Naive thymus-derived CD4-positive, alpha-beta T cell (primary cell): ENCODE measurements around the gene CNN3. TPM values are rescaled to one million over a fixed set of nuclear protein-coding genes. Genes with fewer than 3 reads are reported as not detected.

ENCODE experiments used
- ATAC-seq: fragments of 150-1000 bp; cut with Tn5 transposase; 2 replicates; pipeline ENCODE4 v1.10.0; 2021; ENCODE audit warnings: mild to moderate bottlenecking, moderate library complexity
- CTCF ChIA-PET: fragments of 350-600 bp; sonication (Branson Sonifier 250); formaldehyde crosslinking; loops from one replicate; lab custom pipeline; 2021; ENCODE audit warnings: antibody characterized with exemption; lab: Charles Lee
- POLR2A ChIA-PET: fragments of 350-600 bp; sonication (Branson Sonifier 250); formaldehyde crosslinking; loops from one replicate; lab custom pipeline; 2021; ENCODE audit warnings: antibody characterized with exemption, inconsistent platforms; lab: Charles Lee
- DNase-seq, 9 donors: peaks; one replicate each; pipeline versions ENCODE4 v3.0.0 to v3.0.0-alpha.2; 2020 to 2022; ENCODE audit warnings: mixed read lengths in 1 of 9
- H3K27ac ChIP-seq: one replicate; pipeline ENCODE4 v1.7.0; 2013; ENCODE audit warnings: mild to moderate bottlenecking, low read depth, low read length, moderate library complexity
- H3K27me3 ChIP-seq, 2 donors: one replicate each; pipeline ENCODE4 v1.7.0; 2013; ENCODE audit warnings: low read length in 2 of 2, mild to moderate bottlenecking in 2 of 2, moderate library complexity in 2 of 2; ENCODE audit not compliant: control insufficient read depth in 2 of 2, insufficient read depth in 2 of 2
- H3K36me3 ChIP-seq, 3 experiments: 1 replicate in 2 of 3; 2 replicates in 1 of 3; pipeline ENCODE4 v1.7.0; 2013; ENCODE audit warnings: low read length in 3 of 3, mild to moderate bottlenecking in 3 of 3, moderate library complexity in 1 of 3; ENCODE audit not compliant: insufficient read depth in 3 of 3, control insufficient read depth in 2 of 3
- H3K4me1 ChIP-seq, 2 donors: one replicate each; pipeline ENCODE4 v1.7.0; 2013; ENCODE audit warnings: low read length in 2 of 2, mild to moderate bottlenecking in 2 of 2, moderate library complexity in 1 of 2; ENCODE audit not compliant: control insufficient read depth in 2 of 2, insufficient read depth in 2 of 2
- H3K4me3 ChIP-seq: 2 replicates; pipeline ENCODE4 v1.7.0; 2013; ENCODE audit warnings: mild to moderate bottlenecking, low read length
- H3K9me3 ChIP-seq, 3 experiments: 1 replicate in 2 of 3; 2 replicates in 1 of 3; pipeline ENCODE4 v1.7.0; 2013; ENCODE audit warnings: low read length in 3 of 3; ENCODE audit not compliant: control insufficient read depth in 2 of 3
- H3K27ac Mint-ChIP-seq, 9 donors: one replicate each; pipeline ENCODE4 v1.8.0; 2020 to 2022; ENCODE audit warnings: mixed read lengths in 9 of 9, mild to moderate bottlenecking in 8 of 9, moderate library complexity in 5 of 9, inconsistent platforms in 2 of 9
- H3K27me3 Mint-ChIP-seq, 5 donors: one replicate each; pipeline ENCODE4 v1.8.0; 2021 to 2022; ENCODE audit warnings: mixed read lengths in 5 of 5, mild to moderate bottlenecking in 1 of 5
- H3K36me3 Mint-ChIP-seq, 5 donors: one replicate each; pipeline ENCODE4 v1.8.0; 2020 to 2022; ENCODE audit warnings: mixed read lengths in 5 of 5, mild to moderate bottlenecking in 3 of 5, inconsistent platforms in 1 of 5
- H3K4me1 Mint-ChIP-seq, 7 donors: one replicate each; pipeline ENCODE4 v1.8.0; 2020 to 2022; ENCODE audit warnings: mixed read lengths in 7 of 7, mild to moderate bottlenecking in 3 of 7, inconsistent platforms in 1 of 7
- H3K4me3 Mint-ChIP-seq, 10 donors: one replicate each; pipeline ENCODE4 v1.8.0; 2020 to 2022; ENCODE audit warnings: mild to moderate bottlenecking in 10 of 10, mixed read lengths in 10 of 10, moderate library complexity in 6 of 10, inconsistent platforms in 2 of 10
- H3K9me3 Mint-ChIP-seq, 11 donors: one replicate each; pipeline ENCODE4 v1.8.0; 2020 to 2022; ENCODE audit warnings: mixed read lengths in 11 of 11, mild to moderate bottlenecking in 4 of 11, inconsistent platforms in 1 of 11, moderate library complexity in 1 of 11
- intact Hi-C, 2 donors: fragments of 100-400 bp; cut with micrococcal nuclease; formaldehyde crosslinking; loops; one replicate each; pipeline ENCODE4 v1.15.1; 2023
- polyA plus RNA-seq, 2 donors: library from polyadenylated mRNA; unstranded; fragments of 300-500 nt; fragmentation: Illumina TruSeq; gene quantifications; one replicate each; pipeline ENCODE4 v1.2.3, GENCODE V29; 2021
- total RNA-seq, 6 experiments: library from RNA in 5 of 6; stranded (reverse) in 5 of 6; gene quantifications; 1 replicate in 5 of 6; 2 replicates in 1 of 6; pipeline ENCODE4 v1.2.3 and lab custom pipeline; 2021 to 2026

CNN3 gene
- total and polyA plus RNA-seq, 7 experiments from 2014 or later: 4.4 to 18.2 (median 11.7) TPM

DNA sequence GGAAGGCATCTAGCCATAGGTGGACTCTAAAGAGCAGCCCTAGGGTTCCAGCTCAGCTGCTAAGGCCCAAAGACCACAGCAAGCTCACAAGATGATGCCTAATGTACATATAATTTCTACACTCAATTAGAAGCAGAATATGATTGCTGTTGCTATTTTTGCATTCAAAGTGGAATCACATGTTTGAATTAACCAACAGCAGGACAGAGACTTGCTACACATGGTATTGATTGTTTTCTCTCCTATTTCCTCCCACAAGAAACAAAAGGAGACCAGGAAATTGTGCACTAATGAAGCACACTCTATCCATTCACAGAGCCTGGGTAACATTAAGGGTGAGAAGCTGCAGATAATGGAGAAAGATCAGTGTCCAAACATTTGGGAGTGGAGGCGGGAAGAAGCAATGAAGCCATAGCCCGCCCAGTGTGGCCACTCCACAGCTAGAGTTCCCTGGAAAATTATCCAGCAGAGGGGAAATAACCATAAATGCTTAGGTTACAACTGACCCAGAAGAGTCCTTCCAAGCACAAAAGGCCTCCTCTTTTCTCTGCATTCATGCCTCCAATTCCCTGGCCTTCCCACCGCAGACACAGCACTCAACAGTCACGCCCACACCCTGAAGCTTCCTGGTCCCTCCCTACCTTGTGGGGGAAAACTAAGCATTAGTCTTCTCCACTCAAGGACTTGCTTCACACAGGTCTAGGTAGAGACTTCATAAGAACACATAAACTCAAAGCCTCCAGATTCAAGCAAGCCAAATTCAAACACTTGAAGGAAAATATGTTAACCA lies 7.5 kb downstream of the CNN3 start:
- Mint-ChIP-seq H3K36me3 (peaks cover 0 to 6% (median 4%) of the 10 kb centered on the region in 5 donors), H3K4me1 (peaks cover under 1 to 17% (median 4%) of the 10 kb centered on the region in 7 donors), H3K27ac (no peak overlapping the region), H3K27me3 (peaks cover 7 to 24% (median 12%) of the 10 kb centered on the region in 5 donors), H3K4me3 (no peak overlapping the region), H3K9me3 (peaks cover 0 to 1% (median 0%) of the 10 kb centered on the region in 11 donors)
- Histone ChIP-seq H3K27ac (no peak overlapping the region), H3K36me3 (no peaks in the 10 kb centered on the region), H3K4me3 (no peak overlapping the region), H3K4me1 (no peaks in the 10 kb centered on the region), H3K9me3 (no peaks in the 10 kb centered on the region), H3K27me3 (no peaks in the 10 kb centered on the region)
- DNase-seq (no peak), ATAC-seq (no peak)
- intact Hi-C loops: loop anchor here in 1 of 2 donors (10.0 kb wide), 1 partner anchor 65 kb away; no protein-coding TSS in a partner anchor
- CTCF ChIA-PET: no interaction called here
- POLR2A ChIA-PET: interaction anchor here (1.2 kb wide), 1 partner anchor 9 kb away, joined by 3 read pairs; no protein-coding TSS in a partner anchor

DNA sequence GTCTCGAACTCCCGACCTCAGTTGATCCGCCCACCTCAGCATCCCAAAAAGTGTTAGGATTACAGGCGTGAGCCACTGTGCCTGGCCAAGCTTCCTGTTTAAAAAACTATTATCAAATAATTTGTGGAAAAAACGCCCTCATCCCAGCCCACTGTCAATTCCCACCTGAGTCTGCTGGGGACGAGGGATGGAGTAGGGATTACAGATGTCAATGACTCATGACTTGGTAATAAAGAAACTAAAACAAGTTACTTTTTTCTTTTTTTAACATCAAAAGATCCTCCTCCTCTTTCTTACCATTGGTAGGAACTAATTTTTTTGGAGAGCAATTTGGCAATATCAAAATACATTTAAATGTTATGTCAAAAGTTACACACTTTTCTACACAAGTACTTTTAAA lies 9.7 kb downstream of the CNN3 start:
- Histone ChIP-seq H3K36me3 (no peaks in the 10 kb centered on the region), H3K9me3 (no peaks in the 10 kb centered on the region), H3K27ac (no peak overlapping the region), H3K4me1 (no peaks in the 10 kb centered on the region), H3K27me3 (no peaks in the 10 kb centered on the region), H3K4me3 (no peak overlapping the region)
- peaks cover 0 to 8% (median 0%) of the 10 kb centered on the region in 5 donors for H3K27me3 Mint-ChIP-seq
- peaks cover 0 to 8% (median 0%) of the 10 kb centered on the region in 5 donors for H3K36me3 Mint-ChIP-seq
- ChIA-PET CTCF (interaction anchor here (0.7 to 1.2 kb wide), 2 partner anchors 12 to 1440 kb away, joined by 3 read pairs; no protein-coding TSS in a partner anchor), POLR2A (no interaction called here)
- intact Hi-C loops: no loop called here
- peaks cover 0 to 6% (median 0%) of the 10 kb centered on the region in 7 donors for H3K4me1 Mint-ChIP-seq
- DNase-seq (no peak), ATAC-seq (no peak)
- H3K9me3 Mint-ChIP-seq: peaks cover 0 to 1% (median 0%) of the 10 kb centered on the region in 11 donors
- H3K4me3 Mint-ChIP-seq: no peak overlapping the region
- no peak overlapping the region for H3K27ac Mint-ChIP-seq

DNA sequence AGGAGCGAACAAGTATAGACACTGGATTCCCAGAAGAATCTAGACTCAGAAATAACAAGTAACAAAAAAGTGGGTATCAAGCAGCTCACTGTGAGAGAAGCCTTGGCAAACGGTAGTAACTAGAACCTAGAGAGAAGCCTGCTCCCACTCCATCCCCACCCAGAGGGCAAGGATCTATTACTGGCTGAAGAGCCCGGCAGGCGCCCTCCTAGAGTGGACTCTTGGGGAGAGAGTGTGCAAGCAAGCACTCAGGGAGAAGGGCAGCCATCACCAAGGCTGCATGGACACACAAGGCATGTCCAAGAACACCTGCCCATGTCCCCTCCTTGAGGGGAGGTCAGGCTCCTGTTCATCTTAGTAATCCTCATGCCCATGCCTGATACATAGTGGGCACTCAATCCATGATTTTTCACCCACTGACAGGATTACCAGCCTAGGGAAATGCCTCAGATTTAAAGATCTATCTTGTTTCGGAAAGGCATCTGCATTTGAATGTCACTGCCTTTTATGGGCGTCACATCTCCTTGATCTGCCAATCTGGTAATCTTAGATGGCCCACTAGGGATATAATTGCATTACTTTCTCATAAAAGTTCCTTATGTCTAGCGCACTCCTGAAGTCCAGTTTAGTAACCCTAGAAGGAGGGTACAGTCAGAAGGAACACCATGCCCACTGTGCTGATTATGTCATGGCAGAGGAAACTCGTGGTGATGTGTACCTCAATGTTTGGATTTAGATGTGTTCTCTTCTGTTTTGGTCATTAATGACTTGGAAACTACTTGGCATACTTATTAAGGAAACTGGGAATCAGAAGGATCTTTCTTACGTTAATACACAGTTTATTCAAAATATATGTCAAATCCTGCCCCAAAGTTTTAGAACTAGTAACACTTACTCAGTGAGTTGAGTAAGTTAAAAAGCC lies 14.4 kb downstream of the CNN3 start:
- Mint-ChIP-seq H3K4me1 (peaks cover 0 to 6% (median 0%) of the 10 kb centered on the region in 7 donors), H3K27me3 (peaks cover 0 to 14% (median 0%) of the 10 kb centered on the region in 5 donors), H3K27ac (no peak overlapping the region), H3K4me3 (no peak overlapping the region), H3K36me3 (peaks cover 0 to 21% (median 0%) of the 10 kb centered on the region in 5 donors), H3K9me3 (peaks cover 0 to 4% (median 0%) of the 10 kb centered on the region in 11 donors)
- peaks cover 0 to 3% of the 10 kb centered on the region in 2 donors for H3K27me3 ChIP-seq
- H3K36me3 ChIP-seq: no peaks in the 10 kb centered on the region
- DNase-seq: no peak
- H3K4me1 ChIP-seq: no peaks in the 10 kb centered on the region
- H3K4me3 ChIP-seq: no peak overlapping the region
- no peak for ATAC-seq
- no peak overlapping the region for H3K27ac ChIP-seq
- CTCF ChIA-PET: no interaction called here
- intact Hi-C loops: no loop called here
- no peaks in the 10 kb centered on the region for H3K9me3 ChIP-seq
- POLR2A ChIA-PET: interaction anchor here (0.6 to 1.2 kb wide), 2 partner anchors 11 to 133 kb away, joined by 3 read pairs; no protein-coding TSS in a partner anchor

DNA sequence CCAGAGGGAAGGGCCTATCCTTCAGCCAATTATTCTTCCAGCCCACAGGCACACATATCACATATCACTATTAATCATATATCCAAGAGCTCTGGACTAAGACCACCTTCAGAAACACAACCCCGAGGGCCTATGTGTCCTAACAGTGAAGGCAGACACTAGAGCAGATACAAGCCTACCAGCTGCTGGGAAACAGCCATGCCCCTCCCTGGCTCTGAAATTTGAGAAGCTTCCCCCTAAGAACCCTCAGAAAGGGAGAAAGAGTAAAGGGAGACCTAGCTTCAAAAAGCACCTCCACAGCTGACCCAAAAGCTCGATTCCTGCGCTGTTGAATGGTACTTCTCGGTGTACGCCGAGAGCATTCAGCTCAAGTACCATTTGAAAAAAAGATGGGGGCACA lies 17.4 kb downstream of the CNN3 start:
- Mint-ChIP-seq H3K4me3 (no peak overlapping the region), H3K27ac (no peak overlapping the region), H3K9me3 (peaks cover 0 to 4% (median 0%) of the 10 kb centered on the region in 11 donors), H3K4me1 (peaks cover 0 to 5% (median 0%) of the 10 kb centered on the region in 7 donors), H3K27me3 (peaks cover 0 to 10% (median 0%) of the 10 kb centered on the region in 5 donors), H3K36me3 (peaks cover 0 to 15% (median 0%) of the 10 kb centered on the region in 5 donors)
- DNase-seq: no peak
- Histone ChIP-seq H3K27me3 (peaks cover 0 to 3% of the 10 kb centered on the region in 2 donors), H3K27ac (no peak overlapping the region), H3K4me3 (no peak overlapping the region), H3K4me1 (no peaks in the 10 kb centered on the region), H3K9me3 (no peaks in the 10 kb centered on the region), H3K36me3 (no peaks in the 10 kb centered on the region)
- intact Hi-C loops: no loop called here
- POLR2A ChIA-PET: interaction anchor here (0.9 kb wide), 1 partner anchor 10 kb away, joined by 3 read pairs; no protein-coding TSS in a partner anchor
- CTCF ChIA-PET: no interaction called here
- ATAC-seq: no peak

DNA sequence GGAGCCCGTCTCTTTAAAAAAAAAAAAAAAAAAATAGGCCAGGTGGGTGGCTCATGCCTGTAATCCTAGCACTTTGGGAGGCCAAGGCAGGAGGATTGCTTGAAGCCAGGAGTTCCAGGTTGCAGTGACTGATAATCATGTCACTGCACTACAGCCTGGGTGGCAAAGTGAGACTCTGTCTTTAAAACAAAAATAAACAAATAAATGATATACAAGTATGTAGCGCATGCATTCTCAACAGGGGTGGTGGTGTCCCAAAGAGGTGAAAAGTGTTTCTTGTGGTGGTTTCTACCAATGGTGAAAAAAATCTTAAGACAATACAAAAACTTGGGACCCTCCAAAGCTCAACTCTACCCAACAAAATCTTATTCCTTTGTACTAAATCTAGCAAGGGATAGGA lies 17.9 kb downstream of the CNN3 start:
- Histone ChIP-seq H3K36me3 (no peaks in the 10 kb centered on the region), H3K4me3 (no peak overlapping the region), H3K27me3 (peaks cover 0 to 3% of the 10 kb centered on the region in 2 donors), H3K4me1 (no peaks in the 10 kb centered on the region), H3K27ac (no peak overlapping the region), H3K9me3 (no peaks in the 10 kb centered on the region)
- CTCF ChIA-PET: no interaction called here
- DNase-seq (no peak), ATAC-seq (no peak)
- peaks cover 0 to 13% (median 0%) of the 10 kb centered on the region in 5 donors for H3K36me3 Mint-ChIP-seq
- H3K27ac Mint-ChIP-seq: no peak overlapping the region
- POLR2A ChIA-PET: no interaction called here
- H3K4me1 Mint-ChIP-seq: peaks cover 0 to under 1% (median 0%) of the 10 kb centered on the region in 7 donors
- peaks cover 0 to 10% (median 0%) of the 10 kb centered on the region in 5 donors for H3K27me3 Mint-ChIP-seq
- peaks cover 0 to 4% (median 0%) of the 10 kb centered on the region in 11 donors for H3K9me3 Mint-ChIP-seq
- intact Hi-C loops: no loop called here
- no peak overlapping the region for H3K4me3 Mint-ChIP-seq

DNA sequence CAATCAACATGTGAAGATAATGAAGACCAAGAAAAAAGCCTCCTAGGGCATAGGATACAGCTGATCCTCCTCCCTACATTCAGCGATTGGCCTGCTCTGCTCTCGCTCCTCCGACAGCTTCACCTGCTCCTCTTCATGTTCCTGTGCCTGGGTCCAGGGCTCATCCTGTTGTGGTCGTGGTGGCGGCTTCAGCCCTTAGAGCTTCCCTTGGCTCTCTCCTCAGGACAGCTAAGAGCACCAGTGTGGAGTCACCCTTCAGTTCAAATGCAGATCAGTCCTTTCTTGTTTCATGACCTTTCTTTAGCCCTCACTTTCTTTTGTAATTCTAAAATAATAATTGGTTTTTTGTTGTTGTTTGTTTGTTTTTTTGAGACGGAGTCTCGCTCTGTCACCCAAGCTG lies 18.7 kb downstream of the CNN3 start:
- CTCF ChIA-PET: no interaction called here
- ATAC-seq: no peak
- H3K9me3 Mint-ChIP-seq: peaks cover 0 to 4% (median 0%) of the 10 kb centered on the region in 11 donors
- H3K36me3 Mint-ChIP-seq: peaks cover 0 to 13% (median 0%) of the 10 kb centered on the region in 5 donors
- intact Hi-C loops: no loop called here
- peaks cover 0 to 3% of the 10 kb centered on the region in 2 donors for H3K27me3 ChIP-seq
- H3K36me3 ChIP-seq: no peaks in the 10 kb centered on the region
- H3K4me1 Mint-ChIP-seq: no peaks in the 10 kb centered on the region
- POLR2A ChIA-PET: no interaction called here
- H3K27ac Mint-ChIP-seq: no peak overlapping the region
- H3K9me3 ChIP-seq: no peaks in the 10 kb centered on the region
- no peak overlapping the region for H3K4me3 Mint-ChIP-seq
- H3K4me3 ChIP-seq: no peak overlapping the region
- H3K4me1 ChIP-seq: no peaks in the 10 kb centered on the region
- DNase-seq: no peak
- H3K27me3 Mint-ChIP-seq: peaks cover 0 to 10% (median 0%) of the 10 kb centered on the region in 5 donors
- H3K27ac ChIP-seq: no peak overlapping the region
